HEK293 (cell line): ENCODE results near the gene SF3B6.

ENCODE experiments used
- REPIN1 ChIP-seq: fragments of 450-650 bp; formaldehyde crosslinking; IDR thresholded peaks from 2 replicates; pipeline ENCODE4 v1.5.1; 2017; ENCODE audit warnings: missing biosample characterization, missing genetic modification characterization, low read depth
- TCF7L2 ChIP-seq: IDR thresholded peaks from 2 replicates; pipeline ENCODE4 v1.6.1; 2011; ENCODE audit warnings: low read depth, mild to moderate bottlenecking, inconsistent platforms, low read length, moderate library complexity, borderline replicate concordance
- YY1 ChIP-seq: fragments of 450-650 bp; formaldehyde crosslinking; IDR thresholded peaks from 2 replicates; pipeline ENCODE4 v1.5.1; 2018; ENCODE audit warnings: missing biosample characterization, missing genetic modification characterization
- ZNF561 ChIP-seq: fragments of 450-650 bp; IDR thresholded peaks from 2 replicates; pipeline ENCODE4 v1.5.1; 2018; ENCODE audit warnings: missing biosample characterization, missing genetic modification characterization, borderline replicate concordance
- ZNF776 ChIP-seq: fragments of 450-650 bp; formaldehyde crosslinking; IDR thresholded peaks from 2 replicates; pipeline ENCODE4 v1.5.0; 2017; ENCODE audit warnings: missing biosample characterization, missing genetic modification characterization, borderline replicate concordance
- TF ChIP-seq, protein P1 (sequence below): fragments of 450-650 bp; formaldehyde crosslinking; IDR thresholded peaks from 2 replicates; pipeline ENCODE4 v1.5.1; 2016; ENCODE audit warnings: missing biosample characterization, missing genetic modification characterization
- TF ChIP-seq, protein P2 (sequence below): fragments of 450-650 bp; formaldehyde crosslinking; IDR thresholded peaks from 2 replicates; pipeline ENCODE4 v1.5.1; 2016; ENCODE audit warnings: missing biosample characterization, missing genetic modification characterization, borderline replicate concordance

DNA sequence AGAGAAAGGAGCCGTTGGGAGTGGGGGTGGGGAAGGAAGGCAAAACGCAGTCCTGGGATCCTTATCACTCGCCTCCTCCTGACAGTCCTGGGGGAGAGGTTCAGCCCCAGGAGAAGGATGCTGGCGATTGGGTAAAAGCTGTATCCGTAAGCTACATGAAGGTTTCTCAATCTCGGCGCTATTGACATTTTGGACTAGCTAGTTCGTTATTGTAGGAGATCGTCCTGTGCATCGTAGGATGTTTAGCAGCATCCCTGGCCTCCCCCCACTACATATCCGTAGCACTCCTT, 9.0 kb upstream of the SF3B6 start:
- TF ChIP-seq, protein P1, sequence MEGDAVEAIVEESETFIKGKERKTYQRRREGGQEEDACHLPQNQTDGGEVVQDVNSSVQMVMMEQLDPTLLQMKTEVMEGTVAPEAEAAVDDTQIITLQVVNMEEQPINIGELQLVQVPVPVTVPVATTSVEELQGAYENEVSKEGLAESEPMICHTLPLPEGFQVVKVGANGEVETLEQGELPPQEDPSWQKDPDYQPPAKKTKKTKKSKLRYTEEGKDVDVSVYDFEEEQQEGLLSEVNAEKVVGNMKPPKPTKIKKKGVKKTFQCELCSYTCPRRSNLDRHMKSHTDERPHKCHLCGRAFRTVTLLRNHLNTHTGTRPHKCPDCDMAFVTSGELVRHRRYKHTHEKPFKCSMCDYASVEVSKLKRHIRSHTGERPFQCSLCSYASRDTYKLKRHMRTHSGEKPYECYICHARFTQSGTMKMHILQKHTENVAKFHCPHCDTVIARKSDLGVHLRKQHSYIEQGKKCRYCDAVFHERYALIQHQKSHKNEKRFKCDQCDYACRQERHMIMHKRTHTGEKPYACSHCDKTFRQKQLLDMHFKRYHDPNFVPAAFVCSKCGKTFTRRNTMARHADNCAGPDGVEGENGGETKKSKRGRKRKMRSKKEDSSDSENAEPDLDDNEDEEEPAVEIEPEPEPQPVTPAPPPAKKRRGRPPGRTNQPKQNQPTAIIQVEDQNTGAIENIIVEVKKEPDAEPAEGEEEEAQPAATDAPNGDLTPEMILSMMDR (tag by site-specific recombination) = no peak
- no peak for TF ChIP-seq TCF7L2
- no peak for TF ChIP-seq ZNF776 (tag by site-specific recombination)
- TF ChIP-seq YY1 (tag by site-specific recombination) = no peak
- no peak for TF ChIP-seq REPIN1 (tag by site-specific recombination)
- no peak for TF ChIP-seq ZNF561 (tag by site-specific recombination)
- TF ChIP-seq, protein P2, sequence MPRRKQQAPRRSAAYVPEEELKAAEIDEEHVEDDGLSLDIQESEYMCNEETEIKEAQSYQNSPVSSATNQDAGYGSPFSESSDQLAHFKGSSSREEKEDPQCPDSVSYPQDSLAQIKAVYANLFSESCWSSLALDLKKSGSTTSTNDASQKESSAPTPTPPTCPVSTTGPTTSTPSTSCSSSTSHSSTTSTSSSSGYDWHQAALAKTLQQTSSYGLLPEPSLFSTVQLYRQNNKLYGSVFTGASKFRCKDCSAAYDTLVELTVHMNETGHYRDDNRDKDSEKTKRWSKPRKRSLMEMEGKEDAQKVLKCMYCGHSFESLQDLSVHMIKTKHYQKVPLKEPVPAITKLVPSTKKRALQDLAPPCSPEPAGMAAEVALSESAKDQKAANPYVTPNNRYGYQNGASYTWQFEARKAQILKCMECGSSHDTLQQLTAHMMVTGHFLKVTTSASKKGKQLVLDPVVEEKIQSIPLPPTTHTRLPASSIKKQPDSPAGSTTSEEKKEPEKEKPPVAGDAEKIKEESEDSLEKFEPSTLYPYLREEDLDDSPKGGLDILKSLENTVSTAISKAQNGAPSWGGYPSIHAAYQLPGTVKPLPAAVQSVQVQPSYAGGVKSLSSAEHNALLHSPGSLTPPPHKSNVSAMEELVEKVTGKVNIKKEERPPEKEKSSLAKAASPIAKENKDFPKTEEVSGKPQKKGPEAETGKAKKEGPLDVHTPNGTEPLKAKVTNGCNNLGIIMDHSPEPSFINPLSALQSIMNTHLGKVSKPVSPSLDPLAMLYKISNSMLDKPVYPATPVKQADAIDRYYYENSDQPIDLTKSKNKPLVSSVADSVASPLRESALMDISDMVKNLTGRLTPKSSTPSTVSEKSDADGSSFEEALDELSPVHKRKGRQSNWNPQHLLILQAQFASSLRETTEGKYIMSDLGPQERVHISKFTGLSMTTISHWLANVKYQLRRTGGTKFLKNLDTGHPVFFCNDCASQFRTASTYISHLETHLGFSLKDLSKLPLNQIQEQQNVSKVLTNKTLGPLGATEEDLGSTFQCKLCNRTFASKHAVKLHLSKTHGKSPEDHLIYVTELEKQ (tag by site-specific recombination) = no peak
